Breast epithelium (tissue), 3 donors: ENCODE data around the gene BPI.

Source experiments
- POLR2A ChIP-seq: fragments of 450-650 bp; IDR thresholded peaks from one replicate; pipeline ENCODE4 v1.6.1; 2016; ENCODE audit warnings: antibody characterized with exemption, mild to moderate bottlenecking, moderate library complexity
- TF ChIP-seq, protein P1 (sequence below), 3 donors: fragments of 450-650 bp; IDR thresholded peaks; one replicate each; pipeline ENCODE4 v1.5.1; 2016 to 2017; ENCODE audit warnings: antibody characterized with exemption in 3 of 3, mild to moderate bottlenecking in 3 of 3, moderate library complexity in 3 of 3

DNA sequence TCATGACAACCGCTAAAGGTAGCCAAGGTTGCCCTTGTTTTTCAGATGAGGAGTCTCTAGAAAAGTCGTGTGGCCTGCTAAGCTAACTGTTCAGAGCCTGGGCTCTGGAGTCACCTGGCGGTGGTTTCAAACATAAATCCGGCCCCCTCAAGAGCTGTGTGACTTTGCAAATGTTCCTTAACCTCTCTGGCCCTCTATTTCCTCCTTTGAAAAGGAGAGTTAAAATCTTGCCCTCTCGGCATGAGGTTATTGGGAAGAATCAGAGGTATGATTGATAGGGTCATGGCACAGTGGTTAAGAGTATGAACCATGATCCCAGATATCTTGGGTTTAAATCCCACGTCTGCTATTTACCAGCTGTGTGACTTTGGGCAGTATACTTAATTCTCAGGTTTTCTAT, 36.7 kb downstream of the BPI start:
- TF ChIP-seq, protein P1, sequence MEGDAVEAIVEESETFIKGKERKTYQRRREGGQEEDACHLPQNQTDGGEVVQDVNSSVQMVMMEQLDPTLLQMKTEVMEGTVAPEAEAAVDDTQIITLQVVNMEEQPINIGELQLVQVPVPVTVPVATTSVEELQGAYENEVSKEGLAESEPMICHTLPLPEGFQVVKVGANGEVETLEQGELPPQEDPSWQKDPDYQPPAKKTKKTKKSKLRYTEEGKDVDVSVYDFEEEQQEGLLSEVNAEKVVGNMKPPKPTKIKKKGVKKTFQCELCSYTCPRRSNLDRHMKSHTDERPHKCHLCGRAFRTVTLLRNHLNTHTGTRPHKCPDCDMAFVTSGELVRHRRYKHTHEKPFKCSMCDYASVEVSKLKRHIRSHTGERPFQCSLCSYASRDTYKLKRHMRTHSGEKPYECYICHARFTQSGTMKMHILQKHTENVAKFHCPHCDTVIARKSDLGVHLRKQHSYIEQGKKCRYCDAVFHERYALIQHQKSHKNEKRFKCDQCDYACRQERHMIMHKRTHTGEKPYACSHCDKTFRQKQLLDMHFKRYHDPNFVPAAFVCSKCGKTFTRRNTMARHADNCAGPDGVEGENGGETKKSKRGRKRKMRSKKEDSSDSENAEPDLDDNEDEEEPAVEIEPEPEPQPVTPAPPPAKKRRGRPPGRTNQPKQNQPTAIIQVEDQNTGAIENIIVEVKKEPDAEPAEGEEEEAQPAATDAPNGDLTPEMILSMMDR (IDR thresholded peaks at IDR 0.05): no peak
- TF ChIP-seq POLR2A: no peak
